ENCODE measurements around the gene ERMAP. TPM values are rescaled to one million over a fixed set of nuclear protein-coding genes. Genes with fewer than 3 reads are reported as not detected.

ERMAP gene
- total and polyA plus RNA-seq, 2 of the 8 experiments (the other 6 are each of a cell fraction or from before 2014, with no cell fraction given), result 2.5 to 3.9 TPM

GRCh38 chr1:42841440-42842147 lies 24.7 kb downstream of the ERMAP start (continued):
- no peak for TF ChIP-seq NRF1 (IDR thresholded peaks at IDR 0.05; ENCODE audit: low read depth, low read length)

Measured in H1 (cell line).